HG02571 (cell line): ENCODE measurements around the gene ARL3.

Source experiments
- ATAC-seq: cut with Tn5 transposase; IDR thresholded peaks from one replicate; pipeline ENCODE4 v1.9.1; 2021; ENCODE audit warnings: mild to moderate bottlenecking, moderate library complexity; ENCODE audit not compliant: unreplicated experiment

Gene ARL3

DNA sequence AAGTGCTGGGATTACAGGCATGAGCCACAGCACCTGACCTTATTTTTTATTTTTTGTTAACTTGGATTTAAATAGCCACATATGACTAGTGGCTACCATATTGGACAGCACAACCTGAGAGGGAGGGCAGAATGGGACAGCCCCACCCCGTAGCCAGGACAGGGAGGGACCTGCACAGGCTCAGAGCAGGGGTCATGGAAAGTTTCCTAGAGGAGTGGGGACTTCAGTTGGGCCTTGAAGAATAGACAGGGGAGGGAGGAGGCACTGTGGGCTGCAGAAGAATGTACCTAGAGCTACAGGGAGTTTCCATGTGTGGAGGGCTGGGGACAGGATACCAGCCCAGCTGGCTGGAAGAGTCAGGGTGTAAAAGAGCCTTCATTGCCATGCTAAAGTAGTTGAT is 61.1 kb downstream of the ARL3 start:
- ATAC-seq, result no peak

DNA sequence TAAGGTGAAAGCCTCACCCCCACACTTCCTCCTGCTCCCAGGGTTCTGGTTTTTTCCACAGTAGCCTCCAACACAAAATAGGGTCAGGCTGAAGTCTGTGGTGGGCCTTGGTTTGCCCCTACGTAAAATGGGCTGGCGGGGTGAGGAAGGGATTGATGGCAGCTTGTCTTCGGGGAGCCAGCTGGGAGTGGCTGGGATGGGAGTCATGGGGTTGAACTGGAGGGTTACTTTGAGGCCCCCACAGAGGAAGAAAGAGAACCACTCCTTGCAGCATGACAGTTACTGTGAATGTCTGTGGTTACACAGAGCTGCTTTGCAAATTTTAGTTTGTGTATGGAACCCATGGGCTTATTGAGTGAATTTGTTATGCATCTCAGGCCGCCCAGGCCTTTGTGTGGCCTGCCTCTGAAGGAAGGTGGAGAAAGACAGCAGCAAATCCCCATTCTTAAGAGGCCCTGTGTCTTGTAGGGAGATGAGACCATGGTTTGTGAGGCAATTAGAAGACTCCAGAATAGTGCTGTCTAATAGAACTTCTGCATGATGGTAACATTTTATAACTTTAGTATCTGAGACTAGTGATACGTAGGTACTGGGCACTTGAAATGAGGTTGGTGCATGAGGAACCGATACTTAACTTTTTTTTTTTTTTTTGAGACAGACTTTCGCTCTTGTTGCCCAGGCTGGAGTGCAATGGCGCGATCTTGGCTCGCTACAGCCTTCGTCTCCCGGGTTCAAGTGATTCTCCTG is 61.9 kb downstream of the ARL3 start:
- ATAC-seq, result no peak

DNA sequence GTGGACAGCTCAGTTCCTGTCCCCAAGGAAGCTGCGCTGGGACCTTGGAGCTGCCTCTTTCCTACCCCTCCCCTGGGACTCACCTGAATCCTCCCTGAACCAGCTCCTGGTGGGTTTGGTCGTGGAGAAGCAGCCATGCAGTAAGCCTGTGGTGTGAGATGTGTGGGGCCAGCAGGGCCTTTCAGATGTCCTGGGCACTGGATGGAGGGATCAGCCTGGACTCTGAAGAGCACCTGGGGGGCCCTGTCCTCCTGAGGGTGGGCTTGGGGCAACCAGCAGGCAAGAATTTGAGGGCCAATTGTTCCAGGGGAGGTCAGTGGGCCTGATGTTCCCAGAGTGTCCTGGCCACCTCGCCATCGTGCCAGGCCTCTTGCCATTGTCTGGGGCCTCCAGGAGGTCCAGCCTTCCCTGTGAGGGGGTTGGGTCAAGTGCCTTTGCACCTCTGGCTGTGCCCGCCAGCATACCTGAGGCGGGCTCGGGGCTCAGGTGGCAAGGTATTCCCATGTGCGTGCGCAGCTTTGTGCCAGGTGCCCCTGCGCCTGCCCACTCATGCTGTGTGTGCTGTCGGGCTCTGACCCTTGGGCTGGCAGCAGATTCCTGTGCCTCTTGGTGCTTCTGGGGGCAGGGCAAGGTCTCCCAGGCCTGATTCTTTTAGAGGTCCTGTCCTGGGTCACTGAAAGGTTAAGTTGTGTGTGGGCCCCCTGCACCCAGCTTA is 62.6 kb downstream of the ARL3 start:
- no peak for ATAC-seq

DNA sequence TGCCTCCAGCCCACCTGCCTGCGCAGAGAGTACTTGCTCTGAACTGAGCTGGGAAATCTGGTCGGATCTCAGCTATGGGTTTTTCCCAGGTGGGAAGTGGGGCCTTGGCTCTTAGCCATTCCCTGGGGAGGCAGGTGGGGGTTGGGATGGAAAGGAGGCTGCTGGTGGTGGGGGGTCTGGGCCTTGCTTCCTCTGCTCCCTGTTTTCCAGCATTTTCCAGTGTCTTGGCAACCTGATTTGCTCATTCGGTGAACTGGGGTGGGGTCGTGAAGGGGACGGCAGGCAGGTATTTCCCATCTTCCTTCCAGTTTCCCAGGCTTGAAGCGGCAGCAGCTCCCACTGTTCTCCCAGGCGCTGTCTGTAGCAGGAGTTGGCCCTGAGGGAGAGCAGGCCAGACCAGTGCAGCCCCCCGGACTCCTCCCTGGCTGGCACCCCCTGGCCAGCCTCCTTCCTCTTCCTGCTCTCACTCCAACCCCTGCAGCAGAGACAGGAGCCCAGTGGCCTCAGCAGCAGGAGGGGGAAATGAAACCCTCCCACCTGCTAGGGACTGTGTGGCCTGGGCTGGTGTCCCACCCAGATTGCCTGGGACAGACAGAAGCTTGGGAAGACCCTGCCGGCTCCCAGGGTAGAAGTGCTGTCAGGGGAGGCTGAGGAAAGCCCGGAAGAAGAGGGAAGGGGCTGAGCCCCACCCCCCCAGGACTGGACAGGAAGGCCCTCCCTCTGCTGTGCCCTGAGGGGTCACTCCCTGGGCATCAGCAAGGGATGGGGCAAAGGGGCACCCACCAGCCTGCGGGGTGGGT is 63.3 kb downstream of the ARL3 start:
- ATAC-seq, result no peak

DNA sequence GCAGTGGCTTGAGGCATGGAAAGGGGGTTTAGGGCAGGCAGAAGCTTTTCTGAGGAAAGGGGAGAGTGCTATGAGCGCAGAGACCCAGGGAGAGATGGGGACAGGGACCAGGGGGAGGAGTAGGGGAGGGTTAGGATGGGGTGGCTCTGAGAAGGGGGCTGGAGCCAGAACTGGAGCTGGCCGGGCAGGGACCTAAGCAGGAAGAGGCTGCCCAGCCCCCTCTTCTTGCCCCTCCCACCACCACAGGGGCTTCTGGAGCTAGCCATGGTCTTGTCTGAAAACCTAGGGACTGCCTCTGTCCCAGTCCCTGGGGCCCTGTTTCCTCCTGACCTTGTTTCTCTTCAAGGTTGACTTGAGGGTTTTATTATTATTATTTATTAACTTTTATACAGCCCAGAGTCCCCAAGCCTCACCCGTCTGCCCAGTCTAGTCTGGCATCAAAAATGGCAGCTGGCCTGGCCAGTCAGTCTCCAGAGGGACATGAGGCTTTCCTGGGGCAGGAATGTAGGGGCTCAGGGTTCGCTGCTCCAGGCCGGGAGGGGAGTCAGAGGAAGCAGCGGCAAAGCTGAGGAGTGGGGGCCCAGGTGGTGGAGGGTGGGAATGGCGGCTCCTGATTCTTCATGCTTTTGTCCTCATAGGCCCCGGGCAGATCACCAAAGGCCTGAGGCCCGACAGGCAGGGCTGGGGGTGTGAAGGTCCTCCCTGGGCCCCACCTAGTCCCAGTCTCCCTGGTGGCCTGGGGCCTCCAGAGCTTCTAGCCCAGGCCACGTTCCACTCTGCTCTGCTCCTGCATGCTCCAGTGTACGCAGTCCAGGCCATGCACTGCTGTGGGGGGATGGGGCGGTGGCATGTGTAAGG is 64.2 kb downstream of the ARL3 start:
- ATAC-seq, result no peak

DNA sequence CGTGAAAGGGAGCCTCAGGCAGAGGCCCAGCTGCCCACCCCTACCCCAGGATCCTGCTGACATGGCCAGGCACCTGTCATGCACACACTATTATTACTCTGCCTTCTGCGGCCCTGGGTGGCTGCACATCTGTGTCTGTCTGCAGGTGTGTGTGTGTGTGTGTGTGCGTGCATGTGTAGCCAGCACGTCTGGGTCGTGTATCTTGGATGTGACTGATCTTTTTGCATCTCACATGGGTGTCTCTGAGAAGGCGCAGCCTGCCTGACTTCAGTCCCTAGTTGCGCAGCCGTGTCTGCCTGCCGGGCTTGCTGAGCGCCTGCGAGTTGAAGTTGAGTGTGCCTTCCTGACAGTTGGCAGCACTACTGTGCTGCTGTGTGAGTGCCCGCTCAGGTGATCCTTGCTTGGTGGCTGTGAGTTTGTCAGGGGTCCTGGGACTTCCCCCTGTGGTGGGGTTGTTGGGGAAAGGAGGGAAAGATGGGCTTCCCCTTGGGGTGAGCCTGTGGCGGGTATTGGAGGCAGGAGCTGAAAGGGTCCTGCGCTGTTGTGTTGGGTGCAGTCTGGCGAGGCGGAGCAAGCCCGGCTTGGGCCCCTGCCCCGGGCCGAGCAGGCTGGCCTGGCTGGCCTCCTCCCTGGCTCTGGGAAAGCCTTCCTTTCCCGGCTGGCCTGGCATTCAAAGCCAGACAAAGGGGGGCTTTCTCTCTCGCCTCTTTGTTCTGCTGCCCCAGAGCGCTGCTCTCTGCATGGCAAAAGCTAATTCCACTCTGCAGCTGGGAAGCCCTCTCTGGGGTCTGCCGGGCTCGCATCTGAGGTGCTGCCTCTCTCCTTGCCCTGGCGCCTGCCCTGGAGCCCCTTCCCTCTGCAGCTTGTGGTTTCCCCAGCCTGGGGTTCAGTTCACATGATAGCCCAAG is 65.1 kb downstream of the ARL3 start:
- no peak for ATAC-seq

DNA sequence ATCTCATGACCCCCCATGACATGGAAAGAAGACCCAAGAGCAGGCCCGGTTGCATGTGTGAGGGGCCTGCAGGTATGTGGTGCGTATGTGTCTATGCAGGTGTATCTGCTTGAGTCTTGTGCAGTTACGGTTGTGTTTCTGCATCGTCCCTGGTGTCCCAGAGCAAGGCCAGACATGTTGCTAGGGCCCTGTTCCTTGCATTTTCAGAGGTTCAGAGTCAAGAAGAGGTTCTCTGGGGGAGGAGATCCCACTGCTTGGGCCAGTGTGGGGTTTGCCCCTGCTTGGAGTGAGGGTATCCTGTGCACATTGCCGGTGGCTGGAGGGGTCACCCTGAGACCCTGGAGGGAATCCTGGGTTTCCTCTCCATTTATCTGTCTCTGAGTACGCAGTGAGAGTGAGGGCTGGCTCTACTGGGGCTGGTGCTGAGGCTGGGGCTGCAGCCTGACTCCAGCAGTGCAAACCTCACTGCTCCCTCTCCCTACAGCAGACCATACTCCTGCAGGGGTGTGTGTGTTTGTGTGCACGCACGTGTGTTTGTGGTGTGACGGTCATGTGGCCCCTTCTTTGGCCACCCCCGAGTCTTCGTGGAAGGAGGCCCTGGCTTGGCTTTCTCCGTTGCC is 65.8 kb downstream of the ARL3 start:
- ATAC-seq, result no peak

DNA sequence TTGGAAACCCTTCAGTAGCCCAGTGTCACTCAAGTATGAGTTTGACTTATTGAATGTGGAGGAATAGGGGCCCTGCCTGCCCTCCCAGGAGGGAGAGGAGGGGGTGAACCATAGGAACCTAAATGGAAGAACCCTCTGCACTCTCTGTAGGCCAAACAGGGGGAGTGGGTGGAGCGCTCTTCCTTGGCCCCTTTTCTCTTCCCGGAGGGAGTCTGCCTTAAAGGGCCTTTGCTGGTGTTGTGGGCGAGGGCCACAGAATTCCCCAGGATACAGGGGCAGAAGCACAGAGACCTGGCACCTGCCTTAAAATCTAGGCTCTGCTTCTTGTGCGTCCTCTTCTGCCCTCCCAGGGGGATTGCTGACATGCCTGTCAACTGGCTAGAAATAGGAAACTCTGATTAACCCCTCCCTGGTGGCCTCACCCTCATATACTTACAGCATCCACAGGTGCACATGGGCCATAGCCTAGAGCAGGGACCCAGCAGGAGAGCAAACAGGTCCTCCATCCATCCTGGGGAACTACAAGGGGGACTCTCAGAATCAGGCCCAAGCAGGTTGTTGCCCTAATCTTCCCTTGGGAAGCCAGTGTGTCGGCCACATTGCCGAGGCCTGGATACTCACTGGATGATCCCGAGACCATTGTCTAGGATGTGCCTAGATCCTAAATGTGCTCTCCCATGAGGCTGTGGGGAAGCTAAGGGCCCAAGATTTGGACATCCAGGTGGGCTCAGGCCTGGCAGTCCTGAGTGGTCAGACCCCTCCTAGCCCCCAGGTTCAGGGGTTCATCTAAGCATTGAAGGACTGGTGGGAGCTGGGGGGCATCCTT is 66.5 kb downstream of the ARL3 start:
- ATAC-seq, result no peak

DNA sequence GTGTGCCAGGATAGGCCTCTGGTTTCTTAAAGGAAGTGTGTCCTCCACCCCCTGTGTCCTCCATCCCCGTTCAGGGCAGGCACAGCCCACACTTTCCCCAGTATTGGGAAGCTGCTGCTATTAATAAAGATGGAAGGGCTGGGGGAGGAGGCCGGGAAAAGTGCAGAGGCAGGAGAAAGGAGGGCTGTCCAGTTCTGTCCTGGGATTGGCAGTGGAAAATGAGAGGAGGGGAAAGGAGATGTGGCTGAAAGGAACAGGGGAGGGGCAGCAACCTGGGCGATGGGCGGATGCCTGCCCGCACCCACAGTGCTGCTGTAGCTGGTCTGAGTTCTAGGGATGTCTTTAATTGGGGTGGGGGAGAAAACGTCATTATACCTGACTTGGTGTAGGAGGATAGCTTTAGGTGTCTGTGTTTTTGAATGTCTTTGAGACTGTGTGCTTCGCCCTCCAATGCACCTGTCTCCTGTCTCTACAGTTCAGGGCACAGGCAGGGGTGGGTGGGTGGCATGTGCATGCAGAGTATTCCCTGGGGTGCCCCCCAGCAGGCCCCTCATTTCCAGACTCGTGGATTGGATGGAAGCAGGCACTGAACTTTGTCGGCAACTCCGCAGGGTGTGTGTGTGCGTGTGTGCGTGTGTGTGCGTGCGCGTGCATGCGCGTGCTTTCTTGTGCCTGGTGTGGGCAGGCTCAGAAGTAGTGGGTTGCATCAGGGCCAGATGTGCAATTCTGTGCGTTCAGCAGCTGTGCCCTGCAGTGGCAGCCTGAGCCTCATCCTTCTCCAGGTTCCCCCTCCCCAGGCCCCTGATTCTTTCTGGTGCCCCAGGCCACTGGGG is 67.4 kb downstream of the ARL3 start:
- ATAC-seq, result no peak

DNA sequence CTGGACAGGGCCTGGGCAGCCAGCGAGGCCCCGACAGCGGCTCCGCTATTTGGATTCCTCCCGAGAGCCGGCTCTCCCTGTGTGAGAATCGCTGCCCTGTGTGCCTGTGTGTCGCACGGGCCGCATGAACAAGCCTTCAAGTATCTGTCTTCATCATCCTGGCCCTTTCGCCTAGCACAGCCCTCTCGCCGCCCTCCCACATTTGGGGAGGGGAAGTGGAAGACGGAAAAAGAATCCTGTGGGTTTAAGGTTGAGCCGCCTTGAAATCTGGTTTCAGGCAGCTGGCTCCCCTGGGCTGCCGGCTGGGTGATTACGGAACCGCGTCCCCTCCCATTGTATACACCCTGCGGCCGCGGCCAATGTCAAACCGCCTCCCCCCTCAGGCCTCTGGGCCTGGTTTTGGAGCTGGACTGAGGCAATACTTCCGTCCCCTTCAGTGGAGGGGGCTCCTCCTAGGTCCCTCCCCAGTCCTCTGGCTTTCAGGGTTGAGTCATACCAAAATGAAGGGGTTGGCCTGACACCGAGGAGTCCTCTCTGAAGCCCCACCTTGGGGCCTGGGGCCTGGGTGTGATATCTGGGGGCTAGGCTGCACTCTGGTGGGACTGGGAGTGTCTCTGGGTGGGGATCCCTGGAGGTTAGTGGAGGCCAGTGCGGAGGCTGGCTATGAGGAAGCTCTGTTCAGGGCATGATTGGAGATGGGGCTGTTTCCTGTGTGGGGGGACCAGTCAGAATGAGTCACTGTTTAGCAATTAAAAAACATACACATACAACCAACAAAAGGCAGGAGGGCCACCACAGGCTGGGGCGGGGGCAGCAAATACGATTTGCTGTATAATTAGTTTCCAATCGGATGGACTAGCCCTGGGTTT is 68.2 kb downstream of the ARL3 start:
- ATAC-seq, result peak; percentile 21

DNA sequence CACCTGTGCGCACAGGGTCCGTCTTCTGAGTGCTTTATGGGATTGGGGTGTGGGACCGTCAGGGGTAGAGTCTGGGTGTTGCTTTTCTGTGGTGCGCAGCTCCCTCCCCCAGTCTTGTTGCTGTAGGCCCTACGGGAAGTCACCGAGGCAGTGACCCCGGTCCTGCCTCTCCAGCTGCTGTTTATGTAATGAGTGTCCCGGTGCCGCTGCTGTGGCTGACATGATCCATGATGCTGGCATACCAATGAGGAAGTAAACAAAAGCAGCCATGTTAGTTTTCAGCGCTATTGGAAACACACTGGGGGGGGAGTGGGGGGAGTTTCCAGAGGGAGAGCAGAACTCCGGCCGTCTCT is 68.8 kb downstream of the ARL3 start:
- no peak for ATAC-seq

DNA sequence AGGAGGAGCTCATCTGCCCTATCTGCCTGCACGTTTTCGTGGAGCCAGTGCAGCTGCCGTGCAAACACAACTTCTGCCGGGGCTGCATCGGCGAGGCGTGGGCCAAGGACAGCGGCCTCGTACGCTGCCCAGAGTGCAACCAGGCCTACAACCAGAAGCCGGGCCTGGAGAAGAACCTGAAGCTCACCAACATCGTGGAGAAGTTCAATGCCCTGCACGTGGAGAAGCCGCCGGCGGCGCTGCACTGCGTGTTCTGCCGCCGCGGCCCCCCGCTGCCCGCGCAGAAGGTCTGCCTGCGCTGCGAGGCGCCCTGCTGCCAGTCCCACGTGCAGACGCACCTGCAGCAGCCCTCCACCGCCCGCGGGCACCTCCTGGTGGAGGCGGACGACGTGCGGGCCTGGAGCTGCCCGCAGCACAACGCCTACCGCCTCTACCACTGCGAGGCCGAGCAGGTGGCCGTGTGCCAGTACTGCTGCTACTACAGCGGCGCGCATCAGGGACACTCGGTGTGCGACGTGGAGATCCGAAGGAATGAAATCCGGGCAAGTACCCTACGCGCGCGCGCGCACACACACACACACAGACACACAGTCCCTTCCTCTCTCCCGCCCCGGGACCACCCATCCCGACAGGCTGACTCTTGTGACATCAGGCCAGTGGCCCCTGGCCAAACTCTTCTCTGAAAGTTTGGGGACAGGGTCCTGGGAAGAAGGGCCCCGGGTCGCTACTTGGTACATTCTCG is 69.4 kb downstream of the ARL3 start:
- no peak for ATAC-seq

DNA sequence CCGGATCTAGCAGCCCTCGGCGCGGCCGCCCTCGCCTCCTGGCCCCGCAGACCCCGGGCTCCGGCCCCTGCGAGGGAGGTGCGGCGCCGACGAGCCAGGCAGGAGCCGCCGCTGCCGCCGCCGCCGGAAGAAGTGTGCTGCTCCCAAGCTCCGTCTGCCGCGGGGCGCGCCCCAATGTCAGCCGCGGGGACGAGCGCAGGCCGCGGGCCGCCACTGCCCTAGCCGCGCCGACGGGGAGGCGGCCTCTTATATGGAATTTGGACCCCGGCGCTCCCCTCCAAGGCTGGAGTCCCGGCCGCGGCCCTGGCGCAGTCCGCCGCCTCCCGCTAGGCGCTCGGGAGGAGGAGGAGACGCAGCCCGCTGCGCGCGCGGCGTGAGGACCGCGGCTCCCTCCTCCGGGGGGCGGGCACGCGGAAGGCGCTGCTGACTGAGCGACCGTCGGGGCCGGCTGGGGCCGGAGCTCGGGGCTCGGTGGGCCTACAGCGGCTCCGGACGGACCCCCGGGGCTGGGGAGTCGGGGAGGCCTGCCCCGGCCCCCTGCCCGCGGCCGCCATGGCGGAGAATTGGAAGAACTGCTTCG is 70.0 kb downstream of the ARL3 start, which contains the start of gene TRIM8:
TRIM8 (plus strand) TSS at position 414 of the 580 bp plus-strand sequence; CDS start at position 553, 139 bp downstream.
- ATAC-seq, result no peak

DNA sequence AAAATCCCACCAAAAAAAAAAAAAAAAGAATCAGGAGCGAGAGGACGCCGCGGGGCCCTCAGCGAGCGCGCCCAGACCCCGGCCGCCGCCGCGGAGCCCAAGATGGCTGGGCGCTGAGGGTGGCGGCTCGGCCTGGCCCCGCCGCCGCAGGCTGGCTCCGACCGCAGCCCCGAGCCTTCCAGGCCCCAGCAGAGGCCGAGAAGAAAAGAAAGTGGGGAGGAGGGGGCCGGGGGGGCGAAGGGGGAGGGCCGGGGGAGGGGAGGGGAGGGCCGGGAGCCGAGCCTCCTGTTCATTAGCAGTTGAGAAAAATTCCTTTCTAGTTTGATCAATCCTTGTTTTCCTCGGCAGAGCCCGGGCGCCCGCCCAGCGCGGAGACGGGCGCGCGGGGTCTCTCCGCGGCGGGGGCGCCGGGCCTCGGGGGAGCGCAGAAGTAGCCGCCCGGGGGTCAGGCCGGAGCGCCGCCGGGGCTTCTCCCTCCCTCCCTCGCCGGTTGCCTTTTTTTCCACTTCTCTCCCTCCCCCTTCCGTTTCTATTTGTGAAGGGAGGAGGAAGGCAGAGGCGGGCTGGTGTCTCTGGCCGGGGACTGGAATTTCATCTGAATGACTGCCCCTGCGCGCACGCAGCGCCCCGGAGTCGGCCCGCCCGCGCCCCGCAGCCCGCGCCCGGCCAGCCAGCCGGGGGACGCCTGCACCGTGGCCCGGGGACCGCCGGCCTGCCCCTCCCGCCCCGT is 70.7 kb downstream of the ARL3 start:
- ATAC-seq, result no peak
